WTC11 (cell line): ENCODE data around the gene ZDHHC24. TPM values are rescaled to one million over a fixed set of nuclear protein-coding genes. Genes with fewer than 3 reads are reported as not detected.

Experiments
- ATAC-seq: fragments of 200-7000 bp; cut with Tn5 transposase; 2 replicates; pipeline ENCODE4 v1.10.0; 2021; ENCODE audit warnings: mild to moderate bottlenecking, moderate library complexity
- CTCF ChIA-PET: fragments of 300-600 bp; sonication (Branson Sonifier 250); formaldehyde crosslinking; loops from one replicate; lab custom pipeline; 2021; ENCODE audit warnings: antibody characterized with exemption; lab: Charles Lee
- POLR2A ChIA-PET: fragments of 350-600 bp; sonication (Branson Sonifier 250); formaldehyde crosslinking; loops from one replicate; lab custom pipeline; 2021; ENCODE audit warnings: antibody characterized with exemption; lab: Charles Lee
- DNase-seq: peaks from one replicate; pipeline ENCODE4 v3.0.0; 2021; ENCODE audit warnings: low spot score
- H3K27ac Mint-ChIP-seq: 2 replicates; pipeline ENCODE4 v1.8.0; 2021; ENCODE audit warnings: mixed read lengths
- H3K27me3 Mint-ChIP-seq: 2 replicates; pipeline ENCODE4 v1.8.0; 2021; ENCODE audit warnings: low read depth, mild to moderate bottlenecking, moderate library complexity, mixed read lengths
- H3K36me3 Mint-ChIP-seq: 2 replicates; pipeline ENCODE4 v1.8.0; 2021; ENCODE audit warnings: mixed read lengths
- H3K4me1 Mint-ChIP-seq: 2 replicates; pipeline ENCODE4 v1.8.0; 2022; ENCODE audit warnings: mixed read lengths
- H3K4me3 Mint-ChIP-seq: 2 replicates; pipeline ENCODE4 v1.8.0; 2021; ENCODE audit warnings: mild to moderate bottlenecking, moderate library complexity, mixed read lengths
- H3K9me3 Mint-ChIP-seq: 2 replicates; pipeline ENCODE4 v1.8.0; 2021; ENCODE audit warnings: mixed read lengths
- AFF4 ChIP-seq: sonication (generic); formaldehyde crosslinking; IDR thresholded peaks from 2 replicates; pipeline ENCODE4 v1.8.1; 2023; ENCODE audit warnings: mild to moderate bottlenecking, missing genetic modification reagents, borderline replicate concordance
- ATF1 ChIP-seq: sonication (generic); formaldehyde crosslinking; IDR thresholded peaks from 2 replicates; pipeline ENCODE4 v1.8.1; 2023; ENCODE audit warnings: mild to moderate bottlenecking, moderate library complexity, missing genetic modification reagents
- CDX4 ChIP-seq: fragments of 250-450 bp; sonication (Bioruptor Pico); IDR thresholded peaks from 2 replicates; pipeline ENCODE4 v1.9.0; 2021; ENCODE audit warnings: moderate library complexity, mild to moderate bottlenecking, inconsistent platforms, borderline replicate concordance
- CREM ChIP-seq: sonication (generic); formaldehyde crosslinking; IDR thresholded peaks from 2 replicates; pipeline ENCODE4 v1.8.1; 2022; ENCODE audit warnings: mild to moderate bottlenecking, missing genetic modification reagents, moderate library complexity
- ELF4 ChIP-seq: sonication (generic); formaldehyde crosslinking; IDR thresholded peaks from 2 replicates; pipeline ENCODE4 v1.8.1; 2022; ENCODE audit warnings: low read depth, mild to moderate bottlenecking, moderate library complexity, missing genetic modification reagents
- FOXJ3 ChIP-seq: sonication (generic); formaldehyde crosslinking; IDR thresholded peaks from 2 replicates; pipeline ENCODE4 v1.9.0; 2021; ENCODE audit warnings: missing genetic modification reagents, mild to moderate bottlenecking, borderline replicate concordance
- IRF2 ChIP-seq: sonication (generic); formaldehyde crosslinking; IDR thresholded peaks from 2 replicates; pipeline ENCODE4 v1.8.0; 2022; ENCODE audit warnings: low read depth, missing genetic modification reagents, borderline replicate concordance
- JAZF1 ChIP-seq: fragments of 250-450 bp; sonication (Bioruptor Pico); IDR thresholded peaks from 2 replicates; pipeline ENCODE4 v1.9.0; 2021; ENCODE audit warnings: moderate library complexity, mild to moderate bottlenecking, inconsistent platforms
- NFYB ChIP-seq: sonication (generic); formaldehyde crosslinking; conservative IDR thresholded peaks from 2 replicates; pipeline ENCODE4 v1.8.0; 2022; ENCODE audit warnings: low read depth, missing genetic modification reagents
- PREB ChIP-seq: sonication (generic); formaldehyde crosslinking; IDR thresholded peaks from 2 replicates; pipeline ENCODE4 v1.8.1; 2022; ENCODE audit warnings: mild to moderate bottlenecking, missing genetic modification reagents, moderate library complexity, borderline replicate concordance
- PRRX2 ChIP-seq: fragments of 250-450 bp; sonication (Bioruptor Pico); IDR thresholded peaks from 2 replicates; pipeline ENCODE4 v1.8.0; 2021; ENCODE audit warnings: mild to moderate bottlenecking
- RELA ChIP-seq: sonication (generic); formaldehyde crosslinking; IDR thresholded peaks from 2 replicates; pipeline ENCODE4 v1.8.1; 2022; ENCODE audit warnings: missing genetic modification reagents, mild to moderate bottlenecking, borderline replicate concordance
- SMAD3 ChIP-seq: sonication (generic); formaldehyde crosslinking; IDR thresholded peaks from 2 replicates; pipeline ENCODE4 v1.8.0; 2022; ENCODE audit warnings: missing genetic modification reagents, mild to moderate bottlenecking, borderline replicate concordance
- SMAD4 ChIP-seq: sonication (generic); formaldehyde crosslinking; IDR thresholded peaks from 2 replicates; pipeline ENCODE4 v1.8.0; 2022; ENCODE audit warnings: mild to moderate bottlenecking, missing genetic modification reagents
- TEAD1 ChIP-seq: sonication (generic); formaldehyde crosslinking; IDR thresholded peaks from 2 replicates; pipeline ENCODE4 v1.8.0; 2022; ENCODE audit warnings: mild to moderate bottlenecking, missing genetic modification reagents
- TEAD4 ChIP-seq: sonication (generic); formaldehyde crosslinking; IDR thresholded peaks from 2 replicates; pipeline ENCODE4 v1.8.0; 2022; ENCODE audit warnings: mild to moderate bottlenecking, missing genetic modification reagents
- ZBTB43 ChIP-seq: sonication (generic); formaldehyde crosslinking; IDR thresholded peaks from 2 replicates; pipeline ENCODE4 v1.8.1; 2023; ENCODE audit warnings: mild to moderate bottlenecking, missing genetic modification reagents
- ZMAT4 ChIP-seq: fragments of 250-450 bp; sonication (Bioruptor Pico); IDR thresholded peaks from 2 replicates; pipeline ENCODE4 v1.9.0; 2021; ENCODE audit warnings: mild to moderate bottlenecking
- ZNF121 ChIP-seq: sonication (generic); formaldehyde crosslinking; IDR thresholded peaks from 2 replicates; pipeline ENCODE4 v1.8.0; 2023; ENCODE audit warnings: missing genetic modification reagents
- ZNF219 ChIP-seq: sonication (generic); formaldehyde crosslinking; IDR thresholded peaks from 2 replicates; pipeline ENCODE4 v1.8.0; 2023; ENCODE audit warnings: missing genetic modification reagents, mild to moderate bottlenecking, borderline replicate concordance
- ZNF281 ChIP-seq: sonication (generic); formaldehyde crosslinking; IDR thresholded peaks from 2 replicates; pipeline ENCODE4 v1.8.0; 2023; ENCODE audit warnings: mild to moderate bottlenecking, missing genetic modification reagents
- ZNF512 ChIP-seq: sonication (generic); formaldehyde crosslinking; IDR thresholded peaks from 2 replicates; pipeline ENCODE4 v1.8.1; 2022; ENCODE audit warnings: missing genetic modification reagents, borderline replicate concordance
- ZNF671 ChIP-seq: fragments of 250-450 bp; sonication (Bioruptor Pico); IDR thresholded peaks from 2 replicates; pipeline ENCODE4 v1.8.0; 2021; ENCODE audit warnings: mild to moderate bottlenecking
- total RNA-seq: library from RNA; stranded (reverse); gene quantifications from 3 replicates; pipeline ENCODE4 v1.2.3, GENCODE V29; 2021

The ZDHHC24 gene
- total RNA-seq, 1 experiment from 2014 or later: 14.8 TPM

- no peak overlapping the region for H3K27ac Mint-ChIP-seq
- ATAC-seq (no peak), DNase-seq (no peak)
- peaks cover 5% of the 10 kb centered on the region for H3K4me1 Mint-ChIP-seq
- H3K4me3 Mint-ChIP-seq: no peak overlapping the region
- H3K9me3 Mint-ChIP-seq: no peaks in the 10 kb centered on the region
- H3K27me3 Mint-ChIP-seq: peaks cover 15% of the 10 kb centered on the region
- TF ChIP-seq CDX4 (CRISPR knock-in tag) (no peak), ZBTB43 (no peak), FOXJ3 (CRISPR knock-in tag) (no peak), ATF1 (CRISPR knock-in tag) (no peak), ZNF671 (CRISPR knock-in tag) (no peak), TEAD1 (CRISPR knock-in tag) (no peak), JAZF1 (CRISPR knock-in tag) (no peak), ZNF512 (CRISPR knock-in tag) (no peak), PREB (no peak), SMAD3 (CRISPR knock-in tag) (no peak), ZNF219 (CRISPR knock-in tag) (no peak), TEAD4 (no peak), CREM (CRISPR knock-in tag) (no peak), ZMAT4 (CRISPR knock-in tag) (no peak), IRF2 (no peak)
- ChIA-PET POLR2A (no interaction called here), CTCF (no interaction called here)
- H3K36me3 Mint-ChIP-seq: peaks cover 14% of the 10 kb centered on the region
Observed at GRCh38 chr11:66564538-66564937, 18.7 kb upstream of the ZDHHC24 start.

GRCh38 chr11:66563832-66564231 is 18.0 kb upstream of the ZDHHC24 start:
- ChIA-PET CTCF (interaction anchor here (1.1 to 1.8 kb wide), 2 partner anchors 69 to 73 kb away, joined by 3 to 5 read pairs; no protein-coding TSS in a partner anchor), POLR2A (interaction anchor here (1.9 kb wide), 1 partner anchor 17 kb away, joined by 6 read pairs; the partner anchor contains the start of gene ACTN3)
- H3K36me3 Mint-ChIP-seq: peaks cover 14% of the 10 kb centered on the region
- TF ChIP-seq AFF4 (CRISPR knock-in tag) (no peak), RELA (CRISPR knock-in tag) (no peak), ZNF121 (CRISPR knock-in tag) (no peak), TEAD1 (CRISPR knock-in tag) (no peak), PRRX2 (CRISPR knock-in tag) (no peak), ELF4 (CRISPR knock-in tag) (no peak), SMAD4 (CRISPR knock-in tag) (no peak), ZBTB43 (no peak), NFYB (CRISPR knock-in tag) (no peak), ZNF281 (no peak)

More at GRCh38 chr11:66563832-66564231, 18.0 kb upstream of the ZDHHC24 start:
- H3K4me3 Mint-ChIP-seq: no peak overlapping the region
- peaks cover 17% of the 10 kb centered on the region for H3K27me3 Mint-ChIP-seq
- no peak overlapping the region for H3K27ac Mint-ChIP-seq
- DNase-seq (no peak), ATAC-seq (no peak)
- peaks cover under 1% of the 10 kb centered on the region; the same call in 1 of the 2 replicates for H3K4me1 Mint-ChIP-seq
- H3K9me3 Mint-ChIP-seq: no peaks in the 10 kb centered on the region
